HepG2 (cell line): Measurements from ENCODE around the gene TUBA4A. TPM values are rescaled to one million over a fixed set of nuclear protein-coding genes. Genes with fewer than 3 reads are reported as not detected.

Experiments used
- CAMTA2 ChIP-seq: sonication (generic); formaldehyde crosslinking; IDR thresholded peaks from 2 replicates; pipeline ENCODE4 v1.4.0; 2020; ENCODE audit warnings: mild to moderate bottlenecking, missing genetic modification reagents, borderline replicate concordance
- CCDC6 ChIP-seq: sonication (generic); formaldehyde crosslinking; IDR thresholded peaks from 2 replicates; pipeline ENCODE4 v1.8.1; 2022; ENCODE audit warnings: mild to moderate bottlenecking, missing genetic modification reagents, moderate library complexity
- FOXP4 ChIP-seq: sonication (generic); formaldehyde crosslinking; IDR thresholded peaks from 2 replicates; pipeline ENCODE4 v1.4.0; 2020; ENCODE audit warnings: missing genetic modification reagents
- GATAD2A ChIP-seq: IDR thresholded peaks from 2 replicates; pipeline ENCODE4 v1.6.1; 2016
- HMGA1 ChIP-seq: sonication (generic); formaldehyde crosslinking; conservative IDR thresholded peaks from 2 replicates; pipeline ENCODE4 v1.4.0; 2020; ENCODE audit warnings: missing genetic modification reagents
- HOXA7 ChIP-seq: sonication (generic); formaldehyde crosslinking; IDR thresholded peaks from 2 replicates; pipeline ENCODE4 v1.8.1; 2022; ENCODE audit warnings: mild to moderate bottlenecking, missing genetic modification reagents, moderate library complexity
- KDM2A ChIP-seq: sonication (generic); formaldehyde crosslinking; IDR thresholded peaks from 2 replicates; pipeline ENCODE4 v1.4.0; 2020; ENCODE audit warnings: low read depth, missing genetic modification reagents, borderline replicate concordance
- MIXL1 ChIP-seq: IDR thresholded peaks from 2 replicates; pipeline ENCODE4 v1.6.1; 2016
- POGK ChIP-seq: sonication (generic); formaldehyde crosslinking; conservative IDR thresholded peaks from 2 replicates; pipeline ENCODE4 v1.8.0; 2022; ENCODE audit warnings: mild to moderate bottlenecking, moderate library complexity, missing genetic modification reagents
- TBX2 ChIP-seq: sonication (generic); formaldehyde crosslinking; IDR thresholded peaks from 2 replicates; pipeline ENCODE4 v1.5.0; 2020; ENCODE audit warnings: missing genetic modification reagents, mild to moderate bottlenecking, borderline replicate concordance
- THRA ChIP-seq: sonication (generic); formaldehyde crosslinking; IDR thresholded peaks from 2 replicates; pipeline ENCODE4 v1.4.0; 2020; ENCODE audit warnings: missing genetic modification reagents, borderline replicate concordance
- YY1 ChIP-seq: IDR thresholded peaks from 2 replicates; pipeline ENCODE4 v1.6.1; 2011; ENCODE audit warnings: low read length, low read depth, moderate library complexity, mild to moderate bottlenecking; ENCODE audit not compliant: insufficient read depth, insufficient replicate concordance
- ZBTB26 ChIP-seq: IDR thresholded peaks from 2 replicates; pipeline ENCODE4 v1.6.1; 2016; ENCODE audit warnings: missing compliant biosample characterization, missing genetic modification reagents, borderline replicate concordance
- ZNF574 ChIP-seq: sonication (generic); formaldehyde crosslinking; IDR thresholded peaks from 2 replicates; pipeline ENCODE4 v1.4.0; 2020; ENCODE audit warnings: missing genetic modification reagents
- ZNF616 ChIP-seq: sonication (generic); formaldehyde crosslinking; IDR thresholded peaks from 2 replicates; pipeline ENCODE4 v1.5.0; 2020; ENCODE audit warnings: low read depth, mild to moderate bottlenecking, missing genetic modification reagents
- ZNF761 ChIP-seq: sonication (generic); formaldehyde crosslinking; conservative IDR thresholded peaks from 2 replicates; pipeline ENCODE4 v1.4.0; 2020; ENCODE audit warnings: mild to moderate bottlenecking, missing genetic modification reagents
- ZNF775 ChIP-seq: sonication (generic); formaldehyde crosslinking; IDR thresholded peaks from 2 replicates; pipeline ENCODE4 v1.4.0; 2020; ENCODE audit warnings: missing genetic modification reagents, mild to moderate bottlenecking, moderate library complexity, borderline replicate concordance
- ZSCAN22 ChIP-seq: sonication (generic); formaldehyde crosslinking; IDR thresholded peaks from 2 replicates; pipeline ENCODE4 v1.4.0; 2020; ENCODE audit warnings: mild to moderate bottlenecking, missing genetic modification reagents
- polyA plus RNA-seq, 8 experiments: library from polyadenylated mRNA; depleted of rRNA in 3 of 8; stranded (reverse) in 7 of 8; unstranded in 1 of 8; fragments of >200 nt; fragmentation: Illumina TruSeq in 4 of 8; extraction: Trizol in 4 of 8; gene quantifications; 2 replicates each; pipeline versions ENCODE4 v1.2.1 to v1.2.3, GENCODE V29; 2011 to 2016; ENCODE audit warnings: low read depth in 4 of 8, missing spikeins in 1 of 8, mixed read lengths in 1 of 8; ENCODE audit not compliant: insufficient read depth in 1 of 8
- total RNA-seq, 5 experiments: library from RNA; depleted of rRNA; stranded (reverse); fragments of >200 nt; fragmentation: Illumina TruSeq; extraction: Trizol; gene quantifications; 2 replicates each; pipeline ENCODE4 v1.2.3, GENCODE V29; 2016; ENCODE audit warnings: low read depth in 1 of 5

TUBA4A gene
- total and polyA plus RNA-seq, 2 of the 13 experiments (the other 11 are each of a cell fraction or from before 2014, with no cell fraction given): 1.3 to 12.7 TPM

- TF ChIP-seq FOXP4 (CRISPR knock-in tag): no peak
- peak; percentile 54; the same call in 1 of the 2 replicates for TF ChIP-seq THRA (CRISPR knock-in tag)
- peak; percentile 73 for TF ChIP-seq GATAD2A (CRISPR knock-in tag)
- peak; percentile 31; the same call in 1 of the 2 replicates for TF ChIP-seq CCDC6
- TF ChIP-seq POGK: 0 out of 2 replicates have a peak, but pooled peaks have one; percentile 38
- TF ChIP-seq CAMTA2 (CRISPR knock-in tag): no peak; the same call in 1 of the 2 replicates
- TF ChIP-seq TBX2: no peak; the same call in 1 of the 2 replicates
- peak; percentile 91 for TF ChIP-seq KDM2A (CRISPR knock-in tag)
- TF ChIP-seq HOXA7 (CRISPR knock-in tag): no peak
- peak; percentile 32 for TF ChIP-seq YY1
- TF ChIP-seq ZSCAN22 (CRISPR knock-in tag): 0 out of 2 replicates have a peak, but pooled peaks have one; percentile 33
- TF ChIP-seq ZNF574: peak; percentile 97
- TF ChIP-seq ZNF775 (CRISPR knock-in tag): 0 out of 2 replicates have a peak, but pooled peaks have one; percentile 61
- TF ChIP-seq ZNF616 (CRISPR knock-in tag): no peak
- TF ChIP-seq HMGA1 (CRISPR knock-in tag): no peak
- TF ChIP-seq ZBTB26 (CRISPR knock-in tag): peak; percentile 56; the same call in 1 of the 2 replicates
- TF ChIP-seq MIXL1 (CRISPR knock-in tag): 0 out of 2 replicates have a peak, but pooled peaks have one; percentile 27
- TF ChIP-seq ZNF761: no peak; the same call in 1 of the 2 replicates
Measured at GRCh38 chr2:219277703-219278654, 24.3 kb upstream of the TUBA4A start (continued).
